Activated CD8-positive, alpha-beta memory T cell treated with anti-CD3 and anti-CD28 coated beads for 1 hour (primary cell): Measurements from ENCODE around the gene FLAD1.

Experiments used
- DNase-seq, 2 donors: peaks; one replicate each; pipeline ENCODE4 v3.0.0-alpha.2; 2020; ENCODE audit warnings: low read depth in 1 of 2; ENCODE audit errors: extremely low read depth in 1 of 2

The FLAD1 gene

DNA sequence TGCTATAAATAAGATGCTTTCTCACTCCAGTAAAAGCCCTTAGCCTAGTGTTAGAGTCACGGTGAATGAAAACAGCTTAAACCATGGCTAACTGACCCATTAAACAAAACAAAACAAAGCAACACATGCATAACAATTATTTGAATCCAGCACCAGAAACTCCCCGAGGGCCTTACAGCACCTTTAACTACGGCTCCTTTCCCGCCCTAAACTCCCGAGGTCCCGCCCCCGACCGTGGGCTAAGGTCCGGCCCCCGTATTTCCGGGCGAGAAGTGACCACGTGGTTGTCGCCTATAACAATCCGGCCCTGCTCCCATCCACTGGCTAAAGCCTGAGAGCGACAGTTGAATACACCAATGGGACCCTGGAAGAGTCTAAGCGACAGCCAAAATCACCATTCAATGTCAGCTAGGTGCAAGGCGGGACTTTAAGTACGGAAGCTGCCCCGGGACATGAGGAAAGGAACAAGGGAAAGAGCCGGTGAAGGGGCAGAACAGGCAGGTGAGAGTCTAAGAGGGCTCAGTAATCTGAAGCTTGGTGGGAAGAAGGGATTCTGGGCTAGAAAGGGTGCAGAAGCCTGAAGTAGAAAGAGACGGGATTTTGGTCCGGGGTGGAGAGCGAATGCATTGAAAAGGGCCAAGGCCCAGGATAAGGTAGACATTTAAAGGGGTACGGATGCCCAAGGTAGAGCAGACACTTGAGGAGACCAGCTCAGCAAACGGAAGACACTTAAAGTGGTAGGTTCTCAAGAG is at the start of gene FLAD1:
TSS of gene FLAD1 (plus strand) at position 448 of the 752 bp plus-strand sequence. CDS start 351 bp downstream, outside the sequence.
- peak; percentile 85 to 87 for DNase-seq

DNA sequence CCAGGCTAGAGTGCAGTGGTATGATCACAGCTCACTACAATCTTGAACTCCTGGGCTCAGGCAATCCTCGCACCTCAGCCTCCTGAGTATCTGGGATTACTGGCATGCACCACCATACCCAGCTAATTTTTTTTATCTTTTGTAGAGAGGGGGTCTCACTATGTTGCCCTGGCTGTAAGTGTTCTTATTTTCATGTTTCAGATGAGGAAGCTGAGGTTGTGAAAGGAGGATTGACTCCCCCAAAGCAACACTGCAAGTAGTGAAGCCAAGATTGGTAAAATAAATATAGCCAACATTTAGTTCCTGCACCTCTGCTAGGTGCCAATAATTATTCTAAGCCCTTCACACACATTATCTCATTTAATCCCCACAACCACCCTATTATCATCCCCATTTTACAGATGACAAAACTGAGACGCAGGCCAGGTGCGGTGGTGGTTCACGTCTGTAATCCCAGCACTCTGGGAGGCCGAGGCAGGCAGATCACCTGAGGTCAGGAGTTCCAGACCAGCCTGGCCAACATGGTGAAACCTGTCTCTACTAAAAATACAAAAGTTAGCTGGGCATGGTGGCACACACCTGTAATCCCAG is 48.7 kb upstream of the FLAD1 start:
- DNase-seq: no peak

DNA sequence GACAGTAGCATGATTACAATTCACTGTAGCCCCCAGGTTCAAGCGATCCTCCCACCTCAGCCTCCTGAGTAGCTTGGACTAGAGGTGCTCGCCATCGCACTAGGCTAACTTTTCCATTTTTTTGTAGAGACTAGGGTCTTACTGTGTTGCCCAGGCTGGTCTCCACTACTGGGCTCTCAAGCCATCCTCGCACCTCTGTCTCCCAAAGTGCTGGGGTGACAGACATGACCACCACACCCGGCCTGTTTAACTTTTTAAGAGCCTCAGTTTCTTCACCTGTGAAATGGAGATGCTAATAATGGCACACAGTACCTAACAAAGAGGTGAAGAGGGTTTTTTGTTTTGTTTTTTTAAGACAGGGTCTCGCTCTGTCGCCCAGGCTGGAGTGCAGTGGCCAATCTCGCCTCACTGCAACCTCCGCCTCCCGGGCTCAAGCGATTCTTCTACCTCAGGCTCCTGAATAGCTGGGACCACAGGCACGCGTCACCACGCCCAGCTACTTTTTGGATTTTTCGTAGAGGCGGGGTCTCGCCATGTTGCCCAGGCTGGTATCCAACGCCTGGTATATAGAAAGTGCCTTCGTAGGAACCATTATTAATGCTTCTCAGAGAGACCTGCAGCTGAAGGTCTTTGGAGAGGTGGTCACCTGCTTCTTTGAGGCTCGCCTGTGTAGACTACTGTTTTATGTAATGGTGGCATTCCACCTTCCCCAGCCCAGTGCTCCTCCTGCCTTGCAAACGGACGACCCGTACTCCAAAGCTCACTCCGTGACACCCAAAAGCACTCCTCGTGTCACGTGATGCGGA is 47.2 kb upstream of the FLAD1 start:
- DNase-seq: no peak

DNA sequence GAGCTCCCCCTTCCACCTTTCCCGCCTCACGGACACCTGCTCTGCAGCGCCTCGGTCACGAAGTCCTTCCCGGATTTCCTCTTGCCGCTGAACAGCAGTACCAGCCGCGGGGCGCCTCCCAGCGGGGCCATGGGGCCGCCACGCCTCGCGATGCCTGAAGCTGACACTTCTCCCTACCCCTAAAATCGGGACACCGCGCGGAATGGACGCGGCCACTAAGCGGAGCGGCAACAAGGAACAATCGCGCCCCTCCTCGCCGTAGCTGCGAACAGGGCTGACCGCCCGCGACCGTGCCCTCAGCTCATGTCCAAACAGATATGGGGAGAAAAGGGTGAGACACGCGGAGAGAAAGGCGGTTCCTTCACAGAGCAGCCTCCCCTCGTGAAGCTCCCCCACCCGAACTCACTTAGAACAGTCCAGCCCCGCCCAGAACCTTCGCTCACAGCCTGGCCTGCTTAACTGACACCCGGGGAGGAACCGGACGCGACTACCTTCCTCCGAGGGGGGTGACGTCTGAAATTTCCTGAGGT is 46.5 kb upstream of the FLAD1 start, which contains the start of gene PMVK:
TSS of gene PMVK (minus strand) at position 165 of the 530 bp plus-strand sequence. CDS start at position 131, 34 bp downstream.
- peak; percentile 88 to 92 for DNase-seq

DNA sequence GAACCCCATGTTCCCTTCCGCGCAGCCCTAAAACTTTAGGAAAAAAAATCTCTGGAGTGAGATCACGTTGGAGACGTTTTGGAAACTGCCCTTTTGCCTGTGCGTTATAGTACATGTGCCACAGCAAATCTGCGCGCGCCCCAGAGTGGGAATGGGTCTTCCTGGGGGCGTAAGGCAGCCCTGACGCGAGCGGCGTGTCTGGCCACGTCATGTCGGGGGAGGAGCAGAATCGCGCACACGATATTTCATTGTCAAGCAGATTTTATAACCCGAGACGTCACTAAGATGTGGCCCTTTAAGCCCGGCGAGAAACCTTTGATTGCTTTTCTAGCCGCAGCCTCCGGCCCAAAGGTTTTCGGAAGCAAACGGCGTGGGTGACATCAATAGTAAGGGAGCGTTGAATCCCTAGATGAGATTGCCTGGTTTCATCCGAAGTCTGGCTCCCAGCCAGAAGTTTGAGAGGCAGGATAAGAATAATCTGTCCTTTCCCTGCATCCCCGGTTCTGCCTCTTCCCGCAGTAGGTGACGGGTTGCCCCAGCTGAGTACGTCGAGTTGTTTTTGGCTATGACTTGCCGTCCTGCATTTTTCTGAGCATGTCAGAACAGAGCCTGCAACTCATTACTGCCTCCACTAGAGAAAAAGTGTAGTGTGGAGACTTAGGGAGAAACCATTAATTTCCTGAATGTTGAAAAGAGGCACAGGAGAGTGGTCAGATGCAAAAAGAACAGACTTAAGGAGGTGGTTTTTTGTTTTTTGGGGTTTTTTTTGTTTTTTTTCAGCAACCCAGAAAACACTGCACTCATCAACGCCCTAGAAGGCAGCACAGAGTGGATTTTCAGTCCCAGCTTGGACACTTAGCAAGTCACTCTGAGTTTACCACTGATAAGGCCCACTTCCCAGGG is 45.8 kb upstream of the FLAD1 start:
- DNase-seq: peak; percentile 79

DNA sequence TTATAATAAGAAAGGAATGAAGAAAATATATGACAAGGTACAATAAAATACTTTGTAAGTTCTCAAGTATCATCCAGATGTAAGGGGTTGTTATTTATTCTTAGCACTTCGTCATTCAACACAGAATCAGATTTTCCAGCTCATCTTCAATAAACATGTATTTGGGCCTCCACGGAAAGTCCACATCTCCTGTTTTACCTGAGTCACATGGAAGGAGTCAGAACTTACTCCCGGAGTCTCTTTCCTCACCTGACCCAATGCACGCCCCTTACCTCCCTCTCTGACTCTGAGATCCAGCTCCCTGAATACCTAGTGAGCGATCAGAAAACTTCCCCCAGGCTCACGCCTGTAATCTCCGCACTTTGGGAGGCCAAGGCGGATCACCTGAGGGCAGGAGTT is 45.2 kb upstream of the FLAD1 start:
- no peak for DNase-seq

DNA sequence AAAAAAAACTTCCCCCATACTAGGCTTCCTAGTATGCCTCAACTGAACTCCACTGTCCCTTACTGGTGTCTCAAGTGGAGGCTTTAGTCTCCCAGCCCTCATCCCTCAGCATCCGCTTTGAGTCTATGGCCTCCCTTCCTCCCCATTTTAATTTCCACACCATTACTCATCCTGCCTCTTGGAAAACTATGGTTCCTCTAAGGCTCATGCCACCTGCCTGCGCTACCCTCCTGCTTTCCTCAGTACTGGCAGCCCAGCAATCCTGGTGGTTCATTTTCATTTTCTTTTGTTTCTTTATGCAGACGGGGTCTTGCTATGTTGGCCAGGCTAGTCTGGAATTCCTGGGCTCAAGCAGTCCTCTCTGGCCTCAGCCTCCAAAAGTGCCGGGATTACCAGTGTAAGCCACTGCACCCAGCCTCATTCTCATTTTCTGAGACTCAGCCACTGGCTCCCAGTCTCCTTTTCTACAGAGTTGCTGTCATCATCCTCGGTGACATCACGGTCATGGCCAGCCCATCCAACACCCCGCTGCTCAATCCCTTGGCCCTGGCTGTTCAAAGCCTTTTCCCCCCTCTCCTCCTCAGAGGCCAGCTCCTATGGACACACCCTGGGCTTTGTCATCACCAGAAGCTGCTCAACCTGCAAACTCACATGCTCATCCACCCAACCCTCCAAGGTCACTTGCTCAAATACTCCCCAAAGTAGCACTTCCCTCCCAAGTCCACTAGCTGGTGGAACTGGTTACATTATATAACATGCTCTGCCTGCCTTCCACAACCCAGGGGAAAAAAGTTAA is 44.3 kb upstream of the FLAD1 start:
- DNase-seq: no peak

DNA sequence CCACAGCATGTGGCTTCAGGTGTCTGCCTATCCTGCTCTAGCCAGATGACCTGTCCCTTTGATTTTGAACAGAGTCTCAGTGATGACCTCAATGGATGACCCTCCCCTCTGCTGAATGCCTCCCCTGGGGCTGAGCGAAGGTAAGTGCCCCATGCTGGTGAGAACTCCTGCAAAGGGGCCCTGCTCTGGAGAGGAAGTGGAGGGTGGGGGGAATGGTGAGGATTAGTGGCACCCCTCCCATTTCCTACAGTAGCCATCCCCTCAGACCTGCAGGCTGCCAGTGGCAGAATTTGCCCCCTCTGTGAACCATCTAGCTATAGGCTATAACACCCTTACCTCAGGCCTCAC is 43.0 kb upstream of the FLAD1 start:
- DNase-seq: no peak

DNA sequence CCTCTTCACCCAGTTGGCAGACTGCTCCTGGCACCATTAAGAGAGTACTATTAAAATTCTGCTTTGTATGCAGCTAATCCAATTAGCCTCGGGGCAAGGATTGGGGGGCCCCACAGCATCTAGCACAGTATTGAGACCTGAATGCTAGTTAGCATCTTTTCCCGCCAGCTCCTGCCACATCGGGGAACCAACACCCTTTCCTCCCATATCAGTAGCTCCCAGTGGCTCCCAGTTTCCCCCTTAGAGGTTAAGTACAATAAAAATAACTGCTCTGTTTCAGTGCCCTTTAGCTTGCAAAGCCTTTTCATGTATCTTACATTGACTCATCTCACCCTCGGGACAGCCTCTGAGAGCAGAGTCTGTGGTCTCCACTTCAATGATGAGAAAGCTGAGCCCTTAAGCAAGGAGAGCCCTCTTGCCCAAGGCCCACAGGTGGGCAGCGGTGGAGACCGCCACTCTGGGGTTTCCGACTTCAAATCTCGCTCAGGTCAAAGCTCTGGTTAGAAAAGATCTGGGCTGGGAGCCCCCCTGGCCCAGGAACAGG is 42.4 kb upstream of the FLAD1 start:
- no peak for DNase-seq

DNA sequence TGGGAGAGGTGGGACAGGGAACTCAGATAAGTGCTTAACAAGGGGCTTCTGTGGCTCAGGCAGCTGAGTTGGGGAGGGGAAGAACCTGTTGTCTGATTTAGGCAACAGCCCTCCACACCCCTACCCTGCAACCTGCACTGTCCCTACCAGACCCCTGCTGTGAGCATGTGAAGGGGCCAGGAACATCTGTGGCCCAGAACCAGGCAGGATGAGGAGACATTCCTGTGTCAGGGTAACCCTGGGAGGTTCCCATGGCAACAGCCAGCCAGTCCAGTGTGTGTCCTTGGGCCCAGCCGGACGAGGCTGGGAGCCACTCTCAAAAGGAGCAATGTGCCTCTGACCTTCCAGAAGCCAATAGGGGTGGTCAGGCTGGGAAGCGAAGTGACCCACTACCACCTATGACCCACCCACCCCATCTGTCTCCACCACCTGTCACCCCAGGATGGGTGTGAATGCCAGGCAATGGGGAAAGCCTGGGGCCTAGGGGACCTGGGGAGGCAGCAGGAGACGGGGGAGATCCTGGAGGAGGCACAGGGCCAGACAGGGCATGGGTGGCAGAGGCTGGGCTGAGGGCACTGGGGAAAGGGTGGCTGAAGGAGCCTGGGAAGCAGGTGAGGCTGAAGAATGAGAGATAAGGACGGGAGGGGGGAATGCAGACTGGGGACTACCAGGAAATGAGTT is 41.7 kb upstream of the FLAD1 start:
- DNase-seq: no peak

DNA sequence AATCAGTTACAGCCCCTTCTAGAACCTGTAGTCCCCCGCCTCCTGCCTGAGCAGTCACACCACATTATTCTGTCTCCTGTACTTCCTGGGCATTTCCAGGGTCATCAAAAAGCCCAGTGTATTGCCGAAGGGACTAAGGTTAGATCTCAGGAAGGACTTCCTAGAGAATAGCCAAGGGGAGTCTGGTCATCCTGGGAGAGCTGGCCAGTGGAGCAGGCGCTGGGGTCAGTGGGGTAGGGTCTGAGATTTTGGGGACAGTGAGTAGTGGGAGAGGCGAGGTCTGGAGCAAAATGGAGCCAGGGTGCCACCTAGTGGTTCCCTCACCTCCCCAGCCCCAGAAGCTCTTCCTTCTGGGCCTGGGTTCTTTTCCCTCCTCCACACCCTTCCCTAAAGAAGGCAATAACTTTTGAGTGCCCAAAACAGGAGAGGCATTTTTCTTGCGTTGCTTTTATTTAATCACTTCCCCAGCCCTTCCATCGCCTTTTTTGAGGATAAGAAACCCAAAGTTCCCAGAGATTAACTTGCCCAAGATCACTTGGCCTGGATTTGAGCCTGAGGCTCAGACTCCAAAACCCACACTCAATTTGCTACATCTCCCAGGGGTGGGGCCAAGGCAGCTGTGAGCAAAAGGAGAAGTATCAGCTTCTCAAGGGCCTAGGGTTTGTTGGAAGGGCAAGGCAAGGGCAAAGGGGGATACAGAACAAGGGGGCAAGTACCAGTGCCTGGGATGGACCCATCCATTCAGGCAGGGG is 39.3 kb upstream of the FLAD1 start:
- no peak for DNase-seq

DNA sequence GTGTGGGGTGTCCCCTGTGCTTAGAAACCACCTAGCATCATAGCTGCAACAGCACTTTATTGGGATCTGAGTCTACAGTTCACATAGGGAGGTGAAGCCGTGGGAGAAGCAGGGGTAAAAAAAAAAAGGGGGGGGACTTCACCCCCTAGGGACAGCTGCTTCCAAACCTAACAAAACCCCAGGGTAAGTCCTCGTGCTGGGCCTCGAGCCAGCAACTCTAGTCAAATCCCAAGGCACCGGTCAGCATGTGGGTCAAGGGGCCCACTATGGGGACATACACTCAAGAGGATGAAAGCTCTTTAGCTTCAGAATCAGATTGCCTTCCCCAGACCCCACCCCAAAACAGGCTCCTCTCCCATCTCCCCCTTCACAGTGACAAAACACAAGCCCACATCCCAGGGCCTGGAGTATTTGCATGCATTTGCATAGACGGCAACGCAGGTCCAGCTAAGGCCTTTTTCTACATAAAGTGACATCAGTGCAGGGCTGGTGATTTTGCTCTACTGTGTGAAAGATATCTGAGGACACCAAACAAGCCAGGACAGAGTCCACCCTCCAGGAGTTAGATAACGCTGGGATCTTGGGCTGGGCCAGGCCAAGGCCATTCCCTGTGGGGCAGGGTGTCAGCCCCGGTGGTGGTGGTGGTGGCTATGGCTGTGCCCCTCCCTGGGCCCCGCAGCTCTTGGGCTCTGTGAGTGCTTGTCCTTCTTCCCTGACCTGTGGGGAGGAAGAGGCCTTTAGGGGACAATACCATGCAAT is 38.6 kb upstream of the FLAD1 start:
- no peak for DNase-seq

DNA sequence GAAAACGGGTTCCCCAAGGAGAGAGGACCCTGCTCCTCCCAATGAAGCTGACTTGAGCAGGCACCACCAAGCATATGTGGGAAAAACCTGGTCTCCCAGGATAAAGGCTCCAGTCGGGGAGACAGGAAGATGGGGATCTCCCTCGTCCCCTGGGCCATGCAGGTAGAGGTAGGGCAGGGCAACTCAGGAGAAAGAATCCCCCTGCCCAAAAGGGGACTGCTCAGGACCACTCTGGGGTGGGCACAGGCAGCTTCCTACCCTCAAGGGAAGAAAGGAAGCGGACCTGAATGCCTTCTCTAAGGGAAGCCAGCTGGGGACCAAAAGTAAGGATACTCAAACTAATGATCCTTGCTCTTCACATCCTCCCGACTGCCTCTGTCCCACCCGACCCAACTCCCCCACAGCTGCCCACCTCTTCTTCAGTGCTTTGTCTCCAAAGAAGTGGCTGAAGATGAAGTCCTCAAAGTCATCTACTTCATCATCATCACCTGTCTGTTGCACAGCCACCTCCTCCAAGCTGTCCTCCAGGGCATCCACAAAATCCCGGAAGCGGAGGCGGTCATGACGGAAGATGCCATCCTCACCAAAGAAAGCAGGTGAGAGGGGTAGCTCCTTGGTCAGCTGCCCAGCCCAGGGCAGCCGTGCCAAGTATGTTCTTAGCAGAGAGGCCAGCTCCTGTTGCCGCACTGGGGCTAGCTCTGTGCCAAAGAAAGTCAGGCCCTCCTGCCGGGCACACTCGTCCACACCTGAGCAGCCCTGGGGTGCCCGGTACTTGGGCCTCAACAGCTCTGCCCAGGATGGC is 37.8 kb upstream of the FLAD1 start:
- no peak for DNase-seq

DNA sequence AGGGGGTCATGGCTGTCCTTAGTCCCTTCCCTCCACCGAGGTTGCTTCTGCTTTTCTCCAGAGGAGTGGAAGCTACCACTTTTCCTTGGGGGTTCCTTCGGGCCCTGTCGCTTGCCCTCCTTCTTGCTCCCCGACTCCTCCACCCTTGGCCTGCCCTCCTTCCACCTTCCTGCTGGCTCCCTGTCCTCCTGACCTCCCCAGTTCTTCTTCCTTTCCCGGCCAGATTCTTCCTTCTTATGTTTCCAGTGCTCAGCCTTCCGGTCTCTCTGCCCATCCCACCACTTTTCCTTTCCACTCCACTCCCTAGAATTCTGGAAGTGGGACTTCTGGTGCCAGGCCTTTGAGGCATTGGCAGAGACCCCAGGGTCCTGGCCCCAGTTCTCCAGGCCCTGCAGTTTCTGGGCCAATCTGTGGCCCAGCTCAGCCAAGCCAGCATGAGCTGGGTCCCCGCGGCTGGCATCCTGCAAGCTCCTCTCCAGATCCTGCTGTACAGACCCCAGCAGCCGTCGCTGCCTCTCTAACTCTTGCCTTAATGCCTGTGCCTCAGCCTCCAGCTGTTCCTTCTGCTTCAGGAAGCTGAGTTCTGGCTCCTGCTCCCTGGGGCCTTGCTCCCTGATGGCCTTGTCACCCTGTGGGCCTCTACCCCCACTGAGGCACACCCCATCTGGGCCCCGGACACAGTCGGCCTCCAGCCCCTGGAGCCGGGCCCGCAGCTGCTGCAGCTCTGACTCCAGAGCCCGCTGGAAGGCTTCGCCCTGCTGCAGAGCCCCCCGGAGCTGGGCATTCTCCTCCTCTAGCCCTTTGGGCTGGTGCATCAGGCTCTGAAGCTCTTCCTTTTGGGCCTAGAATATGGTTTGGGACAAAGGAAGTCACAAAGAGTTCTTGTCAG is 36.9 kb upstream of the FLAD1 start:
- no peak for DNase-seq

DNA sequence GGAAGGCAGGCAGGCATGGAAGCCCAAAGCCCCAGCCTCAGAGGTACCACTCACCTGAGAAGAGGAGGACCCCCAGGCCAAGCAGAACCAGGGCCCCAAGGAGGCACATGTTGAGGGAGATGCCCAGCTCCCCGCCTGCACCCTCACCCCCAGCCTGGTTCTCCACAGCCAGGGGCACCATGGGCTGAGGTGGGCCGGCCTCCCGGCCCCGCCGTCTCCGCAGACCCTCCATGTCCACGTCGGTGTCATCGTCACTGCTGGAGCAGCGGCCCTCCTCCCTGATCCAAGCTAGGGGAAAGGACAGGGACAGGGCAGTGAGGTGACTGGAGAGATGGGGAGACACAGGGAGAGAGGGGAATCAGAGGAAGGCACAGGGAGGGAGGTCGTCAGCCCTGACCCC is 35.1 kb upstream of the FLAD1 start:
- no peak for DNase-seq
